ENCODE data around the gene PHF23.

- TF ChIP-seq, protein P1, sequence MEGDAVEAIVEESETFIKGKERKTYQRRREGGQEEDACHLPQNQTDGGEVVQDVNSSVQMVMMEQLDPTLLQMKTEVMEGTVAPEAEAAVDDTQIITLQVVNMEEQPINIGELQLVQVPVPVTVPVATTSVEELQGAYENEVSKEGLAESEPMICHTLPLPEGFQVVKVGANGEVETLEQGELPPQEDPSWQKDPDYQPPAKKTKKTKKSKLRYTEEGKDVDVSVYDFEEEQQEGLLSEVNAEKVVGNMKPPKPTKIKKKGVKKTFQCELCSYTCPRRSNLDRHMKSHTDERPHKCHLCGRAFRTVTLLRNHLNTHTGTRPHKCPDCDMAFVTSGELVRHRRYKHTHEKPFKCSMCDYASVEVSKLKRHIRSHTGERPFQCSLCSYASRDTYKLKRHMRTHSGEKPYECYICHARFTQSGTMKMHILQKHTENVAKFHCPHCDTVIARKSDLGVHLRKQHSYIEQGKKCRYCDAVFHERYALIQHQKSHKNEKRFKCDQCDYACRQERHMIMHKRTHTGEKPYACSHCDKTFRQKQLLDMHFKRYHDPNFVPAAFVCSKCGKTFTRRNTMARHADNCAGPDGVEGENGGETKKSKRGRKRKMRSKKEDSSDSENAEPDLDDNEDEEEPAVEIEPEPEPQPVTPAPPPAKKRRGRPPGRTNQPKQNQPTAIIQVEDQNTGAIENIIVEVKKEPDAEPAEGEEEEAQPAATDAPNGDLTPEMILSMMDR (conservative IDR thresholded peaks at IDR 0.05; ENCODE audit: low read depth, low read length) = no peak
- TF ChIP-seq EZH2 (IDR thresholded peaks at IDR 0.05; ENCODE audit: low read length, unreplicated experiment) = no peak
These were observed 44.4 kb upstream of the PHF23 start for GRCh38 chr17:7283471-7284216.
